Measurements from ENCODE around the gene GTF2I. TPM values are rescaled to one million over a fixed set of nuclear protein-coding genes. Genes with fewer than 3 reads are reported as not detected.
"Not testable (repeated sequence)": the region's sequence is repeated elsewhere in the genome, so short reads cannot be mapped to it uniquely, and the experiment has no call there.

Gene GTF2I
- total and polyA plus RNA-seq, 10 of the 15 experiments (the other 5 are each of a cell fraction or from before 2014, with no cell fraction given): 6.7 to 172 (median 96.9) TPM

GRCh38 chr7:74766509-74766908, 109.0 kb downstream of the GTF2I start:
- intact Hi-C loops (cut with micrococcal nuclease; ENCODE audit: unreplicated experiment); H3K4me2 ChIP-seq (ENCODE audit: control insufficient read depth, insufficient read depth); H3K4me3 ChIP-seq; CTCF ChIA-PET; H2AFZ ChIP-seq (ENCODE audit: control insufficient read depth, low read depth, low read length); DNase-seq (ENCODE audit: low read depth, low spot score); H3K36me3 ChIP-seq (ENCODE audit: control insufficient read depth in 2 of 2, insufficient read depth in 2 of 2, low read length in 1 of 2); BruUV-seq (replicated peaks); H3K27me3 ChIP-seq (replicated peaks in 1 of 2; ENCODE audit: control insufficient read depth in 2 of 2, insufficient read depth in 2 of 2, low read length in 1 of 2); in situ Hi-C loops (cut with MboI); H3K27ac ChIP-seq (ENCODE audit: control insufficient read depth, insufficient read depth); H4K20me1 ChIP-seq (ENCODE audit: control insufficient read depth, insufficient read depth); H3K4me1 ChIP-seq (ENCODE audit: control insufficient read depth, insufficient read depth, low read length); H3K9me3 ChIP-seq (replicated peaks; ENCODE audit: control insufficient read depth, insufficient read depth, low read length); H3K9ac ChIP-seq (ENCODE audit: control insufficient read depth, insufficient read depth, low read length); FAIRE-seq; SMC1A ChIA-PET (ENCODE audit: uncharacterized antibody, unreplicated experiment); RAD21 ChIA-PET (ENCODE audit: unreplicated experiment); H3K79me2 ChIP-seq (ENCODE audit: control insufficient read depth, insufficient read depth, low read length); POLR2A ChIA-PET: not testable (repeated sequence)
- no CpG with 5 or more reads among the region's 7 CpGs for WGBS (ENCODE audit: insufficient coverage, insufficient replicate concordance, low lambda C conversion rate, missing lambda C conversion rate)
- ATAC-seq: peak; percentile 44

GRCh38 chr7:74766991-74767390, 109.5 kb downstream of the GTF2I start:
- FAIRE-seq, POLR2A ChIA-PET: not testable (repeated sequence)

GRCh38 chr7:74770062-74770461, 112.5 kb downstream of the GTF2I start:
- CTCF ChIA-PET; H4K20me1 ChIP-seq (ENCODE audit: control insufficient read depth, insufficient read depth); intact Hi-C loops (cut with micrococcal nuclease; ENCODE audit: unreplicated experiment); H3K4me2 ChIP-seq (ENCODE audit: control insufficient read depth, insufficient read depth); POLR2A ChIA-PET; H3K4me3 ChIP-seq; H3K36me3 ChIP-seq (ENCODE audit: control insufficient read depth in 2 of 2, insufficient read depth in 2 of 2, low read length in 1 of 2); FAIRE-seq; H3K9ac ChIP-seq (ENCODE audit: control insufficient read depth, insufficient read depth, low read length); H3K9me3 ChIP-seq (replicated peaks; ENCODE audit: control insufficient read depth, insufficient read depth, low read length); H3K27ac ChIP-seq (ENCODE audit: control insufficient read depth, insufficient read depth); ATAC-seq; RAD21 ChIA-PET (ENCODE audit: unreplicated experiment); in situ Hi-C loops (cut with MboI); H3K79me2 ChIP-seq (ENCODE audit: control insufficient read depth, insufficient read depth, low read length); DNase-seq (ENCODE audit: low read depth, low spot score); SMC1A ChIA-PET (ENCODE audit: uncharacterized antibody, unreplicated experiment); H3K27me3 ChIP-seq (replicated peaks in 1 of 2; ENCODE audit: control insufficient read depth in 2 of 2, insufficient read depth in 2 of 2, low read length in 1 of 2); H3K4me1 ChIP-seq (ENCODE audit: control insufficient read depth, insufficient read depth, low read length); H2AFZ ChIP-seq (ENCODE audit: control insufficient read depth, low read depth, low read length); BruUV-seq (replicated peaks): not testable (repeated sequence)
- 96% methylated on average over 4 of the region's 7 CpGs for WGBS (ENCODE audit: insufficient coverage, insufficient replicate concordance, low lambda C conversion rate, missing lambda C conversion rate)

More at GRCh38 chr7:74766991-74767390, 109.5 kb downstream of the GTF2I start:
- H3K4me2 ChIP-seq (ENCODE audit: control insufficient read depth, insufficient read depth); in situ Hi-C loops (cut with MboI); intact Hi-C loops (cut with micrococcal nuclease; ENCODE audit: unreplicated experiment); H3K9ac ChIP-seq (ENCODE audit: control insufficient read depth, insufficient read depth, low read length); CTCF ChIA-PET; DNase-seq (ENCODE audit: low read depth, low spot score); H3K27me3 ChIP-seq (replicated peaks in 1 of 2; ENCODE audit: control insufficient read depth in 2 of 2, insufficient read depth in 2 of 2, low read length in 1 of 2); H3K36me3 ChIP-seq (ENCODE audit: control insufficient read depth in 2 of 2, insufficient read depth in 2 of 2, low read length in 1 of 2); H4K20me1 ChIP-seq (ENCODE audit: control insufficient read depth, insufficient read depth); H3K4me3 ChIP-seq; H3K79me2 ChIP-seq (ENCODE audit: control insufficient read depth, insufficient read depth, low read length); RAD21 ChIA-PET (ENCODE audit: unreplicated experiment); H2AFZ ChIP-seq (ENCODE audit: control insufficient read depth, low read depth, low read length); H3K4me1 ChIP-seq (ENCODE audit: control insufficient read depth, insufficient read depth, low read length); H3K27ac ChIP-seq (ENCODE audit: control insufficient read depth, insufficient read depth); ATAC-seq; SMC1A ChIA-PET (ENCODE audit: uncharacterized antibody, unreplicated experiment); BruUV-seq (replicated peaks); H3K9me3 ChIP-seq (replicated peaks; ENCODE audit: control insufficient read depth, insufficient read depth, low read length): not testable (repeated sequence)
- WGBS (ENCODE audit: insufficient coverage, insufficient replicate concordance, low lambda C conversion rate, missing lambda C conversion rate): 69% methylated on average over 6 of the region's 10 CpGs
- peak in 1 of 2 experiments; percentile 6; a peak in 1 of 4 replicates for TF ChIP-seq BHLHE40 (IDR thresholded peaks at IDR 0.05; ENCODE audit: borderline replicate concordance in 1 of 2, low read depth in 2 of 2, low read length in 1 of 2)

GRCh38 chr7:74772093-74772492, 114.6 kb downstream of the GTF2I start:
- H3K27ac ChIP-seq (ENCODE audit: control insufficient read depth, insufficient read depth); in situ Hi-C loops (cut with MboI); H3K4me1 ChIP-seq (ENCODE audit: control insufficient read depth, insufficient read depth, low read length); H3K27me3 ChIP-seq (replicated peaks in 1 of 2; ENCODE audit: control insufficient read depth in 2 of 2, insufficient read depth in 2 of 2, low read length in 1 of 2); FAIRE-seq; DNase-seq (ENCODE audit: low read depth, low spot score); H3K4me2 ChIP-seq (ENCODE audit: control insufficient read depth, insufficient read depth); H3K9ac ChIP-seq (ENCODE audit: control insufficient read depth, insufficient read depth, low read length); H3K79me2 ChIP-seq (ENCODE audit: control insufficient read depth, insufficient read depth, low read length); H3K4me3 ChIP-seq; intact Hi-C loops (cut with micrococcal nuclease; ENCODE audit: unreplicated experiment); H4K20me1 ChIP-seq (ENCODE audit: control insufficient read depth, insufficient read depth); H3K36me3 ChIP-seq (ENCODE audit: control insufficient read depth in 2 of 2, insufficient read depth in 2 of 2, low read length in 1 of 2); BruUV-seq (replicated peaks); H3K9me3 ChIP-seq (replicated peaks; ENCODE audit: control insufficient read depth, insufficient read depth, low read length); RAD21 ChIA-PET (ENCODE audit: unreplicated experiment); H2AFZ ChIP-seq (ENCODE audit: control insufficient read depth, low read depth, low read length); ATAC-seq; SMC1A ChIA-PET (ENCODE audit: uncharacterized antibody, unreplicated experiment); CTCF ChIA-PET; POLR2A ChIA-PET: not testable (repeated sequence)
- 97% methylated on average over 5 of the region's 6 CpGs for WGBS (ENCODE audit: insufficient coverage, insufficient replicate concordance, low lambda C conversion rate, missing lambda C conversion rate)
